AG09319 (cell line): ENCODE data around the gene PTPN3.
"Not testable (repeated sequence)": the region's sequence is repeated elsewhere in the genome, so short reads cannot be mapped to it uniquely, and the experiment has no call there.

Source experiments
- DNase-seq: peaks from one replicate; pipeline ENCODE4 v3.0.0-alpha.2; 2010; ENCODE audit warnings: low read depth; ENCODE audit errors: extremely low read depth
- CTCF ChIP-seq: IDR thresholded peaks from 2 replicates; pipeline ENCODE4 v1.5.1; 2011; ENCODE audit warnings: low read depth, mild to moderate bottlenecking, inconsistent platforms, low read length, moderate library complexity

Gene PTPN3

GRCh38 chr9:109510506-109510905 is 12.4 kb upstream of the PTPN3 start:
- TF ChIP-seq CTCF = no peak
- no peak for DNase-seq

- DNase-seq = not testable (repeated sequence)
These were observed 11.9 kb upstream of the PTPN3 start for GRCh38 chr9:109510042-109510441.

- no peak for TF ChIP-seq CTCF
- DNase-seq = no peak
These were observed 11.5 kb upstream of the PTPN3 start for GRCh38 chr9:109509611-109510010.

GRCh38 chr9:109507421-109507838 is 9.3 kb upstream of the PTPN3 start:
- TF ChIP-seq CTCF = no peak

GRCh38 chr9:109506097-109506712 is 8.1 kb upstream of the PTPN3 start:
- no peak for TF ChIP-seq CTCF
- DNase-seq = peak; percentile 22

More at GRCh38 chr9:109507421-109507838, 9.3 kb upstream of the PTPN3 start:
- peak; percentile 71 for DNase-seq

GRCh38 chr9:109504689-109505088 is 6.6 kb upstream of the PTPN3 start:
- no peak for TF ChIP-seq CTCF
- no peak for DNase-seq

GRCh38 chr9:109500421-109500974 is 2.4 kb upstream of the PTPN3 start:
- TF ChIP-seq CTCF = no peak
- no peak for DNase-seq
